ENCODE results near the gene MGST3. TPM values are rescaled to one million over a fixed set of nuclear protein-coding genes. Genes with fewer than 3 reads are reported as not detected.
"Not testable (repeated sequence)": the region's sequence is repeated elsewhere in the genome, so short reads cannot be mapped to it uniquely, and the experiment has no call there.

Gene MGST3
- polyA plus RNA-seq, 1 of the 3 experiments (the other 2 are of a cell fraction): 270 TPM

GRCh38 chr1:165680303-165680702 is 49.3 kb downstream of the MGST3 start:
- Histone ChIP-seq H3K27ac (ENCODE audit: low read depth in 2 of 2, low read length in 1 of 2) (no peak overlapping the region), H3K27me3 (ENCODE audit: insufficient read depth) (no peaks in the 10 kb centered on the region), H3K9me2 (no peaks in the 10 kb centered on the region), H3K4me2 (no peak overlapping the region), H3K9ac (no peak overlapping the region), H3K36me3 (replicated peaks in 1 of 2; ENCODE audit: control insufficient read depth in 1 of 2, insufficient read depth in 2 of 2, low read length in 1 of 2) (peaks cover 44 to 78% of the 10 kb centered on the region in 2 experiments), H2AFZ (ENCODE audit: low read depth) (no peak overlapping the region), H3K4me1 (ENCODE audit: control insufficient read depth in 1 of 2, insufficient read depth in 2 of 2, low read depth in 1 of 2, low read length in 1 of 2) (no peaks in the 10 kb centered on the region), H3K4me3 (ENCODE audit: low read depth in 2 of 2, low read length in 1 of 2) (no peak overlapping the region), H3F3A (replicated peaks; ENCODE audit: insufficient read depth) (no peaks in the 10 kb centered on the region), H3K79me2 (ENCODE audit: insufficient read depth) (peaks cover 23% of the 10 kb centered on the region), H4K20me1 (ENCODE audit: insufficient read depth) (no peaks in the 10 kb centered on the region), H3K9me3 (no peaks in the 10 kb centered on the region)
- WGBS (ENCODE audit: low lambda C conversion rate): 90% methylated on average over 2 of the region's 2 CpGs
- TF ChIP-seq USF1 (IDR thresholded peaks at IDR 0.05; ENCODE audit: borderline replicate concordance, low read depth): no peak
- CTCF ChIA-PET: no interaction called here
- POLR2A ChIA-PET: no interaction called here
- no peak for DNase-seq

DNA sequence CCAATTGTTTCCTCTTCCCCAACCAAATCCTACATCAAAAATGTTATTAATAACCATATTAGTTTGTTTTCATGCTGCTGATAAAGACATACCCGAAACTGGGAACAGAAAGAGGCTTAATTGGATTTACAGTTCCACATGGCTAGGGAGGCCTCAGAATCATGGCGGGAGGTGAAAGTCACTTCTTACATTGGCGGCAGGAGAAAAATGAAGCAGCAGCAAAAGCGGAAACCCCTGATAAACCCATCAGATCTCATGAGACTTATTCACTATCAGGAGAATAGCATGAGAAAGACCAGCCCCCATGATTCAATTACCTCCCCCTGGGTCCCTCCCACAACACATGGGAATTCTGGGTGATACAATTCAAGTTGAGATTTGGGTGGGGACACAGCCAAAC is 49.7 kb downstream of the MGST3 start:
- peaks cover 27% of the 10 kb centered on the region for H3K79me2 ChIP-seq (ENCODE audit: insufficient read depth)
- H3K4me3 ChIP-seq (ENCODE audit: low read depth in 2 of 2, low read length in 1 of 2); H3K9ac ChIP-seq; H3K9me3 ChIP-seq; H2AFZ ChIP-seq (ENCODE audit: low read depth); H3K4me2 ChIP-seq; H3K4me1 ChIP-seq (ENCODE audit: control insufficient read depth in 1 of 2, insufficient read depth in 2 of 2, low read depth in 1 of 2, low read length in 1 of 2); DNase-seq; CTCF ChIA-PET; H3K27ac ChIP-seq (ENCODE audit: low read depth in 2 of 2, low read length in 1 of 2); H3F3A ChIP-seq (replicated peaks; ENCODE audit: insufficient read depth); H3K9me2 ChIP-seq; H4K20me1 ChIP-seq (ENCODE audit: insufficient read depth); H3K27me3 ChIP-seq (ENCODE audit: insufficient read depth); POLR2A ChIA-PET: not testable (repeated sequence)
- 97% methylated on average over 4 of the region's 4 CpGs for WGBS (ENCODE audit: low lambda C conversion rate)
- peaks cover 48 to 82% of the 10 kb centered on the region in 2 experiments for H3K36me3 ChIP-seq (replicated peaks in 1 of 2; ENCODE audit: control insufficient read depth in 1 of 2, insufficient read depth in 2 of 2, low read length in 1 of 2)

GRCh38 chr1:165683848-165684485 is 52.9 kb downstream of the MGST3 start:
- TF ChIP-seq, protein P1, sequence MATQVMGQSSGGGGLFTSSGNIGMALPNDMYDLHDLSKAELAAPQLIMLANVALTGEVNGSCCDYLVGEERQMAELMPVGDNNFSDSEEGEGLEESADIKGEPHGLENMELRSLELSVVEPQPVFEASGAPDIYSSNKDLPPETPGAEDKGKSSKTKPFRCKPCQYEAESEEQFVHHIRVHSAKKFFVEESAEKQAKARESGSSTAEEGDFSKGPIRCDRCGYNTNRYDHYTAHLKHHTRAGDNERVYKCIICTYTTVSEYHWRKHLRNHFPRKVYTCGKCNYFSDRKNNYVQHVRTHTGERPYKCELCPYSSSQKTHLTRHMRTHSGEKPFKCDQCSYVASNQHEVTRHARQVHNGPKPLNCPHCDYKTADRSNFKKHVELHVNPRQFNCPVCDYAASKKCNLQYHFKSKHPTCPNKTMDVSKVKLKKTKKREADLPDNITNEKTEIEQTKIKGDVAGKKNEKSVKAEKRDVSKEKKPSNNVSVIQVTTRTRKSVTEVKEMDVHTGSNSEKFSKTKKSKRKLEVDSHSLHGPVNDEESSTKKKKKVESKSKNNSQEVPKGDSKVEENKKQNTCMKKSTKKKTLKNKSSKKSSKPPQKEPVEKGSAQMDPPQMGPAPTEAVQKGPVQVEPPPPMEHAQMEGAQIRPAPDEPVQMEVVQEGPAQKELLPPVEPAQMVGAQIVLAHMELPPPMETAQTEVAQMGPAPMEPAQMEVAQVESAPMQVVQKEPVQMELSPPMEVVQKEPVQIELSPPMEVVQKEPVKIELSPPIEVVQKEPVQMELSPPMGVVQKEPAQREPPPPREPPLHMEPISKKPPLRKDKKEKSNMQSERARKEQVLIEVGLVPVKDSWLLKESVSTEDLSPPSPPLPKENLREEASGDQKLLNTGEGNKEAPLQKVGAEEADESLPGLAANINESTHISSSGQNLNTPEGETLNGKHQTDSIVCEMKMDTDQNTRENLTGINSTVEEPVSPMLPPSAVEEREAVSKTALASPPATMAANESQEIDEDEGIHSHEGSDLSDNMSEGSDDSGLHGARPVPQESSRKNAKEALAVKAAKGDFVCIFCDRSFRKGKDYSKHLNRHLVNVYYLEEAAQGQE (IDR thresholded peaks at IDR 0.05; ENCODE audit: low read depth, low read length): no peak
- TF ChIP-seq RFX5 (IDR thresholded peaks at IDR 0.05; ENCODE audit: low read length) (no peak), TAF1 (IDR thresholded peaks at IDR 0.05; ENCODE audit: borderline replicate concordance, low read depth, low read length) (no peak), EP300 (IDR thresholded peaks at IDR 0.05; ENCODE audit: borderline replicate concordance in 1 of 2, low read depth in 1 of 2, low read length in 1 of 2) (no peak), RXRA (IDR thresholded peaks at IDR 0.05; ENCODE audit: borderline replicate concordance, low read depth) (no peak), RCOR1 (IDR thresholded peaks at IDR 0.05; ENCODE audit: low read length) (no peak), USF1 (IDR thresholded peaks at IDR 0.05; ENCODE audit: borderline replicate concordance, low read depth) (no peak), FOXJ3 (CRISPR knock-in tag; IDR thresholded peaks at IDR 0.05) (no peak), NRF1 (IDR thresholded peaks at IDR 0.05; ENCODE audit: low read depth, low read length) (no peak), RAD21 (IDR thresholded peaks at IDR 0.05; ENCODE audit: low read length) (no peak), FOSL2 (IDR thresholded peaks at IDR 0.05; ENCODE audit: borderline replicate concordance, low read depth) (no peak), YY1 (IDR thresholded peaks at IDR 0.05; ENCODE audit: low read depth) (no peak)
- TF ChIP-seq, protein P2, sequence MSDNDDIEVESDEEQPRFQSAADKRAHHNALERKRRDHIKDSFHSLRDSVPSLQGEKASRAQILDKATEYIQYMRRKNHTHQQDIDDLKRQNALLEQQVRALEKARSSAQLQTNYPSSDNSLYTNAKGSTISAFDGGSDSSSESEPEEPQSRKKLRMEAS (IDR thresholded peaks at IDR 0.05; ENCODE audit: low read depth): no peak
- TF ChIP-seq, protein P3, sequence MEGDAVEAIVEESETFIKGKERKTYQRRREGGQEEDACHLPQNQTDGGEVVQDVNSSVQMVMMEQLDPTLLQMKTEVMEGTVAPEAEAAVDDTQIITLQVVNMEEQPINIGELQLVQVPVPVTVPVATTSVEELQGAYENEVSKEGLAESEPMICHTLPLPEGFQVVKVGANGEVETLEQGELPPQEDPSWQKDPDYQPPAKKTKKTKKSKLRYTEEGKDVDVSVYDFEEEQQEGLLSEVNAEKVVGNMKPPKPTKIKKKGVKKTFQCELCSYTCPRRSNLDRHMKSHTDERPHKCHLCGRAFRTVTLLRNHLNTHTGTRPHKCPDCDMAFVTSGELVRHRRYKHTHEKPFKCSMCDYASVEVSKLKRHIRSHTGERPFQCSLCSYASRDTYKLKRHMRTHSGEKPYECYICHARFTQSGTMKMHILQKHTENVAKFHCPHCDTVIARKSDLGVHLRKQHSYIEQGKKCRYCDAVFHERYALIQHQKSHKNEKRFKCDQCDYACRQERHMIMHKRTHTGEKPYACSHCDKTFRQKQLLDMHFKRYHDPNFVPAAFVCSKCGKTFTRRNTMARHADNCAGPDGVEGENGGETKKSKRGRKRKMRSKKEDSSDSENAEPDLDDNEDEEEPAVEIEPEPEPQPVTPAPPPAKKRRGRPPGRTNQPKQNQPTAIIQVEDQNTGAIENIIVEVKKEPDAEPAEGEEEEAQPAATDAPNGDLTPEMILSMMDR (IDR thresholded peaks at IDR 0.05): no peak
- Histone ChIP-seq H3K4me2 (no peak overlapping the region), H3K9ac (no peak overlapping the region), H3K36me3 (replicated peaks in 1 of 2; ENCODE audit: control insufficient read depth in 1 of 2, insufficient read depth in 2 of 2, low read length in 1 of 2) (peaks cover 44 to 71% of the 10 kb centered on the region in 2 experiments), H3K27me3 (ENCODE audit: insufficient read depth) (no peaks in the 10 kb centered on the region), H3F3A (replicated peaks; ENCODE audit: insufficient read depth) (no peaks in the 10 kb centered on the region), H3K27ac (ENCODE audit: low read depth in 2 of 2, low read length in 1 of 2) (no peak overlapping the region), H3K9me2 (no peaks in the 10 kb centered on the region), H4K20me1 (ENCODE audit: insufficient read depth) (no peaks in the 10 kb centered on the region), H3K79me2 (ENCODE audit: insufficient read depth) (peaks cover 52% of the 10 kb centered on the region), H3K9me3 (no peaks in the 10 kb centered on the region), H3K4me1 (ENCODE audit: control insufficient read depth in 1 of 2, insufficient read depth in 2 of 2, low read depth in 1 of 2, low read length in 1 of 2) (no peaks in the 10 kb centered on the region), H2AFZ (ENCODE audit: low read depth) (no peak overlapping the region), H3K4me3 (ENCODE audit: low read depth in 2 of 2, low read length in 1 of 2) (no peak overlapping the region)
- POLR2A ChIA-PET: no interaction called here
- CTCF ChIA-PET: interaction anchor here (1.5 kb wide), 1 partner anchor 13 kb away, joined by 5 read pairs; no protein-coding TSS in a partner anchor
- 46% methylated on average over 1 of the region's 1 CpG for WGBS (ENCODE audit: low lambda C conversion rate)
- no peak for DNase-seq
